Measurements from ENCODE around the gene HIVEP3.

HIVEP3 gene

DNA sequence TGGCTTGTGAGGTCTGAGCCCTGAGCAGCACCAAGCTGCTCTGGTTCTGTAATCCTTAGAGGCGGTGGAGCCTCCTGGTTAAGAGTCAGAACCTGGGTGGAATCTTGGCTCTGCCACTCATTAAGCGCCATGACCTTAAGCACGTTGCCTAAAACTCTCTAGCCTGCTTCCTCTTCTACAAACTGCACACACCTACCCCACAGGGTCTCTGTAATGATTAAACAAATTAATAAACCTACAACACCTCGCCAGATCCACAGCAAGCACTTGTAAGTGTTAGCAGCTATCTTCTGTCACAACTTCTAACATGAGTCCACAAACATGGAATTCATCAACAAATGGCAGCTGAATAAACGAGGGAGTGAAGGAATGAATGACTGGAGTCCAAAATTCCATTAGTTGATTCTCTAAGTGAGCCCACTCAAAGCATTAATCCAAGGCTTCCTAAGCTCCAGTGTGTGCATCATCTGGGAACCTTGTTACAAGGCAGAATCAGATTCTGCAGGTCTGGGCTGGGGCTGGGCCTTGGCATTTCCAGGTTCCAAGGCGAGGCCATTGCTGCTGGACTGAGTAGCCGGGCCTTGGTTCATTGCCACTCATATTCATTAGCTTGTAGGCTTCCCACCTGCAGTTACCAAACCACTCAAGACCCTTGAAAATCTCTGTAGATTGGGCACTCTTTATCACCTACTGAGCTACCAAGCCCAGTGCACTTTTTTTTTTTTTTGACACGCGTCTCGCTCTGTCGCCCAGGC lies 168.6 kb downstream of the HIVEP3 start:
- TF ChIP-seq, protein P1, sequence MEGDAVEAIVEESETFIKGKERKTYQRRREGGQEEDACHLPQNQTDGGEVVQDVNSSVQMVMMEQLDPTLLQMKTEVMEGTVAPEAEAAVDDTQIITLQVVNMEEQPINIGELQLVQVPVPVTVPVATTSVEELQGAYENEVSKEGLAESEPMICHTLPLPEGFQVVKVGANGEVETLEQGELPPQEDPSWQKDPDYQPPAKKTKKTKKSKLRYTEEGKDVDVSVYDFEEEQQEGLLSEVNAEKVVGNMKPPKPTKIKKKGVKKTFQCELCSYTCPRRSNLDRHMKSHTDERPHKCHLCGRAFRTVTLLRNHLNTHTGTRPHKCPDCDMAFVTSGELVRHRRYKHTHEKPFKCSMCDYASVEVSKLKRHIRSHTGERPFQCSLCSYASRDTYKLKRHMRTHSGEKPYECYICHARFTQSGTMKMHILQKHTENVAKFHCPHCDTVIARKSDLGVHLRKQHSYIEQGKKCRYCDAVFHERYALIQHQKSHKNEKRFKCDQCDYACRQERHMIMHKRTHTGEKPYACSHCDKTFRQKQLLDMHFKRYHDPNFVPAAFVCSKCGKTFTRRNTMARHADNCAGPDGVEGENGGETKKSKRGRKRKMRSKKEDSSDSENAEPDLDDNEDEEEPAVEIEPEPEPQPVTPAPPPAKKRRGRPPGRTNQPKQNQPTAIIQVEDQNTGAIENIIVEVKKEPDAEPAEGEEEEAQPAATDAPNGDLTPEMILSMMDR (IDR thresholded peaks at IDR 0.05; ENCODE audit: low read depth, low read length) = no peak

DNA sequence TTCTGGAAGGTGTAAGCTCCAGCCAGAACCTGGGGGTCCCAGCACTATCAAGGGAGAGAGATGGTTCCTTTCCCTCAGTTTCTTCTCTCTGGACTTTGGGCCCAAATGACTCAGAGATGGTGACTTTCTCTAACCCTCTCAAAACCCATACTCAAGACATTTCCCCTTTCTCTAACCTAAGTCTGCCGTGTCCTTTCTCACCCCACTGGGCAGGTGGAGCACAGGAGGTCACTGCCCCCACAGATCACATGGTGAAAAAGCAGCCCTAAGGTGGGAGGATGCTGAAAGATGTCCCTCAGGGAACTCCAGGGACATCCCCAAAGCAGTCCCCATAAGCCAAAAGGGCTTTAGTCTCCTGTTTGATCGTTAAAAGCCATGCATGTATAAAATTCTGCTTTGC lies 173.7 kb downstream of the HIVEP3 start:
- TF ChIP-seq, protein P1 (IDR thresholded peaks at IDR 0.05; ENCODE audit: low read depth, low read length) = no peak

More for the DNA sequence above, 168.6 kb downstream of the HIVEP3 start:
- no peak overlapping the region for H3K4me3 ChIP-seq (ENCODE audit: low read depth, low read length)

DNA sequence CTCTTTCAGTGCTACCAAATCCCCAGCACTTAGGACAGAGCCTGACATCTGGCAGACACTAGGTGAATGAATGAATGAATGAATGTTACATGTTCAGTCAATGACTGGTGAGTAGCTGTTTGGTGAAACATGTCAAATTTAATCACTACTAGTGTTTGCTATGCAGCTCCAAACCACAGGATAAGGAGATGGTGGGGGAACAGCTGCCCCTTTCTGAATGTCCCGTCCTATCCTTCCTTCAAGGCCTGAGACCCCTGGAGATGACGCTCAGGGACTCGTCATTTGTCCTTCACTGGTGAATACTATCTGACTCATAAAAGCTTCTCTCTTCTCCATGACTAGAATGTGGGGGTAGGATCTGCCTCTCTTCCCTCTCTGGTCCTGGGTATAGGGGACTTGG lies 175.4 kb downstream of the HIVEP3 start:
- H3K4me3 ChIP-seq (ENCODE audit: low read depth, low read length) = no peak overlapping the region
- TF ChIP-seq, protein P1 (IDR thresholded peaks at IDR 0.05; ENCODE audit: low read depth, low read length) = no peak

More for the DNA sequence above, 173.7 kb downstream of the HIVEP3 start:
- no peak overlapping the region for H3K4me3 ChIP-seq (ENCODE audit: low read depth, low read length)

DNA sequence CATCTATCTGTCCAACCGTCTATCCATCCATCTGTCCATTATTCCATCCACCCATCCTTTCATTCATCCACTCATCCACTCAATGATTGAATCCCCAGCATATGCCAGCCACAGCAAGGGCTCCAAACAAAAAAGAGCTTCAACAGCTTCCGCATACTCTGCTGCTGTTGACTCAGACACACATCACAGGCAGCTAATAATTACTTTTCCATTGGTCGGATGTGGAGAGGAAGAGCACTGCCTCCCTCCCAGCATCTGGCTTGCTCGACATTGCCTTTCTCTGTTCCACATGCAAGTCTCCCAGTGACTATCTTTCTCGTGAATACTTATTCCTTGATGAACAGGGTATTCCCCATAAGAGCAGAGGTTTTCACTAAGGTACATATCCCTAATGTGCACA lies 176.5 kb downstream of the HIVEP3 start:
- TF ChIP-seq, protein P1 (IDR thresholded peaks at IDR 0.05; ENCODE audit: low read depth, low read length) = no peak
- no peak overlapping the region for H3K4me3 ChIP-seq (ENCODE audit: low read depth, low read length)

DNA sequence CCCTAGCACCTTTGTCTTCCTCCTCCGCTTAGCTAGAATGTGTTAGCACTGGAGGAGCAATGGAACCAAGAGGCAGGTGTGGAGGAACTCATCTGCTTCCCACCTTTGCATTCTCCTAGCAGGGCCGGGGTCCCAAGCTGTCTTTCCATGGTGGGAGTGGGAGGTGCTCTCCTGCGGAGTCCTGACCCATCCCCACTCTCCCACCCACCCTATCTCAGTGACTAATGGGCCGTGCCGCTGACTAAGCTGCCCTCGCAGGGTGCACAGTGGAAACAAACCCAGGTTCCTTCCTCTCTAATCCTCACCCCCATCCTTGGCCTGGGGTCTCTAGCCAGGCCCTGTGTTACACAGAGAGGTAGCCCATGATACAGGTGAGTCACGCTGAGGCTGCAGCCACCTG lies 177.5 kb downstream of the HIVEP3 start:
- H3K4me3 ChIP-seq (ENCODE audit: low read depth, low read length) = no peak overlapping the region
- TF ChIP-seq, protein P1 (IDR thresholded peaks at IDR 0.05; ENCODE audit: low read depth, low read length) = no peak

DNA sequence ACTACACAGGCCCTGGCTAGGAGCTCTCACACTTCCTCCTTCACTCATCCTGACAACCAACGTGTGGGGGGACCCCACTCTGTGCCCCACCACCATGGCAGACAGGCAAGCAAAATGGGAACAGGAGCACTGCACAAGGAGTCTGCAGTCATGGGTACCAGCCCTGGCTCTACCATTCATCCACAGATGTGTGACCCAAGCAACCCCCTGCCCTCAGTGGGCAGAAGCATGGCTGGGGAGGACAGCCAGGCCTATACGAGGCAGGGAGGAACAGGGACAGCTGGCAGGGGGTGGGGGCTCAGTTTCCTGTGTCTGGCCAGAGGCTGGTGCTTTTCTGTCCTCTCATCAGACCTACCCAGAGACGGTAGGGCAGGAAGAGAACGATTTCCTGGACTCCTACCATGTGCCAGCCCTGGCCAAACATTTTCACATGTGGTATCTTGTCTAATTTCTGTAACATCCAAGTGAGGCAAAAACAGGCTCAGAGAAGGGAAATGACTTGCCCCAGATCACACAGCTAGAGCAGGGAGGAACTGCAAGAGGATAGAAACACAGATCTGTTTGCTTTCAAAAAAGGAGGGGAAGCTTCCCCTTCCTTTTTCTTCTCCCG lies 178.0 kb downstream of the HIVEP3 start:
- H3K4me3 ChIP-seq (ENCODE audit: low read depth, low read length) = no peak overlapping the region
- TF ChIP-seq, protein P1 (IDR thresholded peaks at IDR 0.05; ENCODE audit: low read depth, low read length) = no peak

DNA sequence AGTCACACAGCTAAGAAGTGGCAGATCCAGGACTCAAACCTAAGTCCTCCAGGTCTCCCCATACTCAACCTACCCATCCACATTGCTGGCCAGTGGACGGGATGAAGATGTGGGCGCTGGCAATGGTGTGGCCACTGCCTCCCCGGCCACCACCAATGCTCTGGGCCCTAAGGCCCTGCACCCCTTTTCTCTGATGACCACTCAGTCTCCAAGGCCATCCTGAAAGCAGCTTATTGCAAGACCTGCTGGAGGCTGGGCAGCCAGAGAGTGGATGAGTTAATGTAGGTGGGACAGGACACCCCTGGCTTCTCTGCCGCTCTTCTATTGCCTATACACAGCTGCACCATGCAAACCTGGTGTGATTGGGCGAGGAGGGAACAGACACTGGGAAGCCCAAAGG lies 178.7 kb downstream of the HIVEP3 start:
- TF ChIP-seq, protein P1 (IDR thresholded peaks at IDR 0.05; ENCODE audit: low read depth, low read length) = no peak
- H3K4me3 ChIP-seq (ENCODE audit: low read depth, low read length) = no peak overlapping the region

Data from WI38 (cell line).